Activated CD8-positive, alpha-beta memory T cell treated with anti-CD3 and anti-CD28 coated beads for 48 hours (primary cell): ENCODE data around the gene GPR6.

Experiments used
- DNase-seq, 3 experiments: peaks; one replicate each; pipeline ENCODE4 v3.0.0-alpha.2; 2020; ENCODE audit warnings: low read depth in 2 of 3, low spot score in 2 of 3

The GPR6 gene

GRCh38 chr6:109998159-109998785, 20.2 kb downstream of the GPR6 start:
- DNase-seq: no peak

- DNase-seq: no peak
Measured at GRCh38 chr6:109999740-110000139, 21.6 kb downstream of the GPR6 start.

GRCh38 chr6:110002676-110003075, 24.6 kb downstream of the GPR6 start:
- DNase-seq: no peak

GRCh38 chr6:110013386-110013785, 35.3 kb downstream of the GPR6 start:
- DNase-seq: no peak

GRCh38 chr6:110015206-110015605, 37.1 kb downstream of the GPR6 start:
- DNase-seq: no peak

GRCh38 chr6:110017306-110017705, 39.2 kb downstream of the GPR6 start:
- DNase-seq: no peak

- DNase-seq: no peak
Measured at GRCh38 chr6:110017946-110018345, 39.8 kb downstream of the GPR6 start.

- DNase-seq: no peak
Measured at GRCh38 chr6:110018486-110018885, 40.4 kb downstream of the GPR6 start.

- DNase-seq: no peak
Measured at GRCh38 chr6:110020888-110021287, 42.8 kb downstream of the GPR6 start.

- DNase-seq: no peak
Measured at GRCh38 chr6:110029144-110029543, 51.0 kb downstream of the GPR6 start.
